Left ventricle myocardium inferior (tissue), 1 donor: Measurements from ENCODE around the gene UVRAG. TPM values are rescaled to one million over a fixed set of nuclear protein-coding genes. Genes with fewer than 3 reads are reported as not detected.

Experiments used
- DNase-seq: peaks from one replicate; pipeline ENCODE4 v3.0.0-alpha.2; 2020
- H3K27ac ChIP-seq: fragments of 200-600 bp; replicated peaks from 2 replicates; pipeline ENCODE4 v1.8.0; 2021
- H3K27me3 ChIP-seq: fragments of 200-600 bp; 2 replicates; pipeline ENCODE4 v1.8.0; 2021; ENCODE audit warnings: low read depth
- H3K36me3 ChIP-seq: fragments of 200-600 bp; 2 replicates; pipeline ENCODE4 v1.8.0; 2021
- H3K4me1 ChIP-seq: fragments of 200-600 bp; 2 replicates; pipeline ENCODE4 v1.8.0; 2021
- H3K4me3 ChIP-seq: fragments of 200-600 bp; 2 replicates; pipeline ENCODE4 v1.8.0; 2021; ENCODE audit warnings: mild to moderate bottlenecking, moderate library complexity
- H3K9me3 ChIP-seq: fragments of 200-600 bp; replicated peaks from 2 replicates; pipeline ENCODE4 v1.8.0; 2021
- CTCF ChIP-seq: fragments of 200-600 bp; IDR thresholded peaks from 2 replicates; pipeline ENCODE4 v1.8.0; 2021; ENCODE audit warnings: antibody characterized with exemption, mild to moderate bottlenecking, borderline replicate concordance
- intact Hi-C: fragments of 100-400 bp; cut with micrococcal nuclease; formaldehyde crosslinking; loops from one replicate; pipeline ENCODE4 v1.11.0; 2022
- total RNA-seq: library from RNA; stranded (reverse); fragmentation: NEBNext Ultra II Directional; extraction: Animal tissue kit (Norgen Biotek cat#: 25700); gene quantifications from one replicate; pipeline ENCODE4 v1.2.1, GENCODE V29; 2021
- donor health status: DM: no; HTN: yes; CAD: no; lungs with severe emphysema.

The UVRAG gene
- total RNA-seq, 1 donor from 2014 or later, result 11.4 TPM

GRCh38 chr11:76044750-76045320, 229.8 kb downstream of the UVRAG start:
- H3K4me1 ChIP-seq, result peaks cover 10% of the 10 kb centered on the region
- TF ChIP-seq CTCF, result no peak
- H3K4me3 ChIP-seq, result no peak overlapping the region
- no peak overlapping the region for H3K27ac ChIP-seq
- no peak for DNase-seq
- no peaks in the 10 kb centered on the region for H3K27me3 ChIP-seq
- no peaks in the 10 kb centered on the region for H3K36me3 ChIP-seq
- intact Hi-C loops, result no loop called here
- H3K9me3 ChIP-seq, result no peaks in the 10 kb centered on the region

GRCh38 chr11:76047231-76047630, 232.2 kb downstream of the UVRAG start:
- TF ChIP-seq CTCF, result no peak
- DNase-seq, result no peak
- Histone ChIP-seq H3K27me3 (no peaks in the 10 kb centered on the region), H3K36me3 (no peaks in the 10 kb centered on the region), H3K27ac (no peak overlapping the region), H3K9me3 (no peaks in the 10 kb centered on the region), H3K4me1 (peaks cover 10% of the 10 kb centered on the region), H3K4me3 (no peak overlapping the region)
- intact Hi-C loops, result no loop called here

GRCh38 chr11:76047766-76048165, 232.8 kb downstream of the UVRAG start:
- H3K27me3 ChIP-seq, result no peaks in the 10 kb centered on the region
- no peak for DNase-seq
- TF ChIP-seq CTCF, result no peak
- no peaks in the 10 kb centered on the region for H3K9me3 ChIP-seq
- intact Hi-C loops, result no loop called here
- H3K27ac ChIP-seq, result no peak overlapping the region
- H3K4me3 ChIP-seq, result no peak overlapping the region
- peaks cover 10% of the 10 kb centered on the region for H3K4me1 ChIP-seq
- H3K36me3 ChIP-seq, result no peaks in the 10 kb centered on the region

GRCh38 chr11:76048763-76049162, 233.8 kb downstream of the UVRAG start:
- Histone ChIP-seq H3K27ac (no peak overlapping the region), H3K9me3 (no peaks in the 10 kb centered on the region), H3K36me3 (no peaks in the 10 kb centered on the region), H3K27me3 (no peaks in the 10 kb centered on the region), H3K4me3 (no peak overlapping the region), H3K4me1 (peaks cover 8% of the 10 kb centered on the region)
- intact Hi-C loops, result no loop called here
- DNase-seq, result no peak
- no peak for TF ChIP-seq CTCF

GRCh38 chr11:76049511-76049910, 234.5 kb downstream of the UVRAG start:
- no peak for DNase-seq
- H3K9me3 ChIP-seq, result no peaks in the 10 kb centered on the region
- intact Hi-C loops, result no loop called here
- no peaks in the 10 kb centered on the region for H3K27me3 ChIP-seq
- no peak for TF ChIP-seq CTCF
- peaks cover under 1% of the 10 kb centered on the region for H3K4me1 ChIP-seq
- no peaks in the 10 kb centered on the region for H3K36me3 ChIP-seq
- H3K4me3 ChIP-seq, result no peak overlapping the region
- H3K27ac ChIP-seq, result no peak overlapping the region
